GM18499 (cell line): ENCODE measurements around the gene WDR54.
A peak's percentile ranks its signal among the peaks of the same experiment; 100 is the strongest.
"Not testable (repeated sequence)": the region's sequence is repeated elsewhere in the genome, so short reads cannot be mapped to it uniquely, and the experiment has no call there.

Source experiments
- ATAC-seq: cut with Tn5 transposase; IDR thresholded peaks from one replicate; pipeline ENCODE4 v1.9.1; 2021; ENCODE audit warnings: moderate number of reproducible peaks; ENCODE audit not compliant: insufficient read depth, unreplicated experiment

WDR54 gene

DNA sequence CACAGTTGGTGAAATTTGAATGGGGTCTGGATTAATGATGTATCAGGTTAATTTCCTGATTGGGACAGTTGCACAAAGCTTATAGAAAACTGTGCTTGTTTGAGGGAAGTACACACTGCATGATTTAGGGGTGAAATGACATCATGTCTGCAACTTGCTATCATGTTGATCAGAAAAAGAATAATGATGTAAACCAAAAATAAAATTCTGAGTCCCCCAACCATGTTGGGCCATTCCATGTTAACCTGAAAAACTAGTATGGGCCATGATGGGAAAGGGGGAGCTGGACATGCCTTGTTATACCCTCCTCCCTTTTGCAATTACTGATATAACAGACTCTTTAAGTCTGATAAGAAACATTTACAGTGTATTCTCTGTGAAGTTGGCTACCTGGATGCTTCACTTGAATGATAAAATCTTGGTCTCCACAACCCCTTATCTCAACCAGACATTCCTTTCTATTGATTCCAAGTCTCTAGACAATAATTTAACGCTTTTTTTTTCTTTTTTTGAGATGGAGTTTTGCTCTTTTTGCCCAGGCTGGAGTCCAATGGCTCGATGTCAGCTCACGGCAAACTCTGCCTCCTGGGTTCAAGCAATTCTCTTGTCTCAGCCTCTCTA is 29.1 kb downstream of the WDR54 start:
- no peak for ATAC-seq

DNA sequence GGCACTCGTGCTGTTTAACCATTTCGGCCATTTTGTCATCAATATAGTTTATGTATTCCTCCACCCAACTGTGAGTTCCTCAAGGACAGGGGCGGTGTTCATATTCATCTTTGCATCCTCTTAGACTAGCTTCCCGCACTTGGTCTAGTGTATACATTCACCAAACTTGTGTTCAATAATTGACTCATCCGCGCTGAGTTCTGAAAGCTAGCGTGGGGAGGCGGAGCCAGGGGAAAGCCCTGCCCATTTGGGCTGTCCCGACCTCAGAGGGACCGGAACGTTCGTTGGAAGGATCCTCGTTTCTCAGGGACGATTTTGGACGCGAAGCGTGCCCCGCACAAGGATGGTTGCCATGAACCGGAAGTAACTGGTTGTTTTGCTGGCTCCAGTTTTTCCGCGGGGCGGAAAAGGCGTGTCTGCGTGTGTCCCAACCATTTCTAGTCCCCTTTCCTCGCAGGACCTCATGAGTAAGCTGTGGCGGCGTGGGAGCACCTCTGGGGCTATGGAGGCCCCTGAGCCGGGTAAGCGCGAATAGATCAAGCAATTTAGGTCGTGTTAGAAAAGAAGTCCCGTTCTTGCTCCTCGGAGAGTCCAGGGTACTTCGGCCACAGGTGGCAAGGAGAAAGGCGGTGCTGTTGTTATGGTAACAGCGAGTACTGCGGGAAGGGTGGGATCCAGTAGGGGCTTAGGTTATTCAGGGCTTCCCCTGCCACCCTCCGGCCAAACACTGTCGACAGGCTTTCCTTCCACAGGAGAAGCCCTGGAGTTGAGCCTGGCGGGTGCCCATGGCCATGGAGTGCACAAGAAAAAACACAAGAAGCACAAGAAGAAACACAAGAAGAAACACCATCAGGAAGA is 33.4 kb downstream of the WDR54 start, which contains the start of gene INO80B:
INO80B (plus strand) TSS at position 434 of the 858 bp plus-strand sequence; CDS start at position 464, 30 bp downstream.
- ATAC-seq = peak; percentile 45

DNA sequence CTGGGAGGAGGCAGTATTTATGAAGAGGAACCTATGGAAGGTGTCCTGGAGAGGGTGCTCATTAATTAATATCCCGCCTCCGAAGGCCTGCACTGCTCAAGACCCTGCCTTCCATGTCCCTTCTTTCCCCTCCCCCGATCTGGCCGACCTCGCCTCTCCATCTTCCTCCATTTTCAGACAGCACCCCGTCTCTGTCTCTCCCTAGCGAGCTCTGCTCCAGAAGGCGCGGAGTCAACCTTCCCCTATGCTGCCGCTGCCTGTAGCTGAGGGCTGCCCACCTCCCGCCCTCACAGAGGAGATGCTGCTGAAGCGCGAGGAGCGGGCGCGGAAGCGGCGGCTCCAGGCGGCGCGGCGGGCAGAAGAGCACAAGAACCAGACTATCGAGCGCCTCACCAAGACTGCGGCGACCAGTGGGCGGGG is 35.6 kb downstream of the WDR54 start:
- no peak for ATAC-seq

DNA sequence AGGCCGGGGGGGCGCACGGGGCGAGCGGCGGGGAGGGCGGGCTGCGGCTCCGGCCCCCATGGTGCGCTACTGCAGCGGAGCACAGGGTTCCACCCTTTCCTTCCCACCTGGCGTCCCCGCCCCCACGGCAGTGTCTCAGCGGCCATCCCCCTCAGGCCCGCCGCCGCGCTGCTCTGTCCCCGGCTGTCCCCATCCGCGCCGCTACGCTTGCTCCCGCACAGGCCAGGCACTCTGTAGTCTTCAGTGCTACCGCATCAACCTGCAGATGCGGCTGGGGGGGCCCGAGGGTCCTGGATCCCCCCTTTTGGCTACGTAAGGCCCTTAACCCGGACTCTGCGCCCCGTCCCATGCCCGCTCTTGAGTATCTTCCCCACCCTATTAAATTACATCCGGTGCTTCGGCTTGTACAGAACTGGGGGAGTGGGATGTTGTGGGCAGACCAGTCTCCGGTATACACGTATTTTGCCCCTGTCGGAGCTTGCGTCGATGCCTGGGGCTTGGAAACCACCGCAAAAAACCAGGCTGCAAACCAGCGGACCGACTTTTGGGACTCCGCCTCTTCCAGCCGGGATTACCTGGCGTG is 36.1 kb downstream of the WDR54 start:
- ATAC-seq = peak; percentile 10

DNA sequence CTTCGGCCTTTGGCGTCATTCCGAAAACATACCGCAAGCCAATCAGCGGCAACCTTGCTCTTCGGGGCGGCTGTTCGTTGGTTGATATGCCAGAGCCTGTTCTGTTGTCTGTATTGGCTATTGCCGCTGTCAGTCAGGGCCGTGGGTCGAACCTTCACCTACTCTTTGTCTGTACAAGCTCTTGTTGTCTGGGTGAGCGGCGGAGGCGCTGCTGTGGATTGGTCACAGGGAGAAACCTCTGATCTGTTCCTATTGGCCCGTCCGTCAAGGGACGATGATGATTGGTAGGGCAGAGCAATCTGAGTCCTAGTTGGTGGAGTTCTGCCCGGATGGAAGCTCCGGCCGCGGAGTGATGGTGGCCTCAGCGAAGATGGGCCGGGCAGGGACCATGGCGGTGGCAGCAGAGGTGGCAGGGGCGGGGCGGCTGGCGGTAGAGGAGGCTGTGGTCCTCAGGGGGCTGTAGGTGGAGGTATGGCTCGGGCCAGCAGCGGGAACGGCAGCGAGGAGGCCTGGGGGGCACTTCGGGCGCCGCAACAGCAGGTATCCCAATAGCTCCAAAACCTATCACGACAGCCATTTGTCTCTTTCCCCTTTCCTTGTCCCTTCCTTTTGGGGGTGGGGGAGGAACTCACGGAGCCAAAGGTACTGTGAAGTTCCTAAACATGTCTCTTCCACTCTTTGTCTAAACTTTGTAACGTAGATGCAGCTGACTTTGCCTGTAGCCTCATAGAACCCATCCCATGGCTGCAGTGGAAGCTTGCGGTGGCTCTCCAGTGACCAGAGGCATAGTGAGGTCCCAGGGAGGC is 36.8 kb downstream of the WDR54 start, which contains the start of gene WBP1:
WBP1 (plus strand) TSS at position 307 of the 806 bp plus-strand sequence; CDS start at position 472, 165 bp downstream.
- ATAC-seq = peak; percentile 74

DNA sequence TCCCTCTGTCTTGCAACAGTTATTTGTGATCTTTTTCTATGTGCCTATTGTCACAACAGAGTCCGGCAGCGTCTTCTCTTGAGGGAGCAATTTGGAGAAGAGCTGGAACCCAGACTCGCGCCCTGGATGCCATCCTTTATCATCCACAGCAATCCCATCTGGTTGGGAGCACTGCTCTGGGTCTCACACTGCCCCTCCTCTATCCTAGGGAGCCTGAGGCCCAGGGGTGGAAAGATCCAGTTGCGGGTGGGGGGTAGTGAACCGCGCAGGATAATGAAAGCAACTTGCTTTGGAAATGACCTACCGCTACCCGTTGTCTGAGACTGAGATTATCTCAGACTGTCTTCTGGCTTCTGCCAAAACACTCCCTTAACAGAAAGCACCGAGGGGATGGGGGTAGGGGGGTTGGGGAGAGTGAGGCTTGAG is 37.4 kb downstream of the WDR54 start:
- ATAC-seq = no peak

DNA sequence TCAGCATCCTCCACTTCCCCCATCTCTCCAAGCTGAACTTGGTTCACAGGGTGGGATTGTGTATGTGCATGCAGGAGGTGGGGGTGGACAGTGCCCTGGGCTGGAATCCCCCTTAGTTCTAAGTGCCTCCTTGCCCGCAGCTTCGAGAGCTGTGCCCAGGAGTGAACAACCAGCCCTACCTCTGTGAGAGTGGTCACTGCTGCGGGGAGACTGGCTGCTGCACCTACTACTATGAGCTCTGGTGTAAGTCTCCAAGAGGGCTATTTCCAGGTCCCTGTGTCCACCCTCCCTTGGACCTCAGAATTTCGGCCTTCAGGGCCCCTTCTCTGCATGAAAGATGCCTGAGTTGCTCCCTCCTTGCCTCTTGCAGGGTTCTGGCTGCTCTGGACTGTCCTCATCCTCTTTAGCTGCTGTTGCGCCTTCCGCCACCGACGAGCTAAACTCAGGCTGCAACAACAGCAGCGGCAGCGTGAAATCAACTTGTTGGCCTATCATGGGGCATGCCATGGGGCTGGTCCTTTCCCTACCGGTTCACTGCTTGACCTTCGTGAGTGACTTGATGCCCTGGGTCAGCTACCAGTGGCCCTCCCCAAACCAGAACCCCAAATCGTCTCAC is 38.1 kb downstream of the WDR54 start:
- ATAC-seq = not testable (repeated sequence)

DNA sequence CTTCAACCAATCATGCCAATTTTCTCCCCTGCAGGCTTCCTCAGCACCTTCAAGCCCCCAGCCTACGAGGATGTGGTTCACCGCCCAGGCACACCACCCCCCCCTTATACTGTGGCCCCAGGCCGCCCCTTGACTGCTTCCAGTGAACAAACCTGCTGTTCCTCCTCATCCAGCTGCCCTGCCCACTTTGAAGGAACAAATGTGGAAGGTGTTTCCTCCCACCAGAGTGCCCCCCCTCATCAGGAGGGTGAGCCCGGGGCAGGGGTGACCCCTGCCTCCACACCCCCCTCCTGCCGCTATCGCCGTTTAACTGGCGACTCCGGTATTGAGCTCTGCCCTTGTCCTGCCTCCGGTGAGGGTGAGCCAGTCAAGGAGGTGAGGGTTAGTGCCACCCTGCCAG is 38.7 kb downstream of the WDR54 start:
- not testable (repeated sequence) for ATAC-seq

DNA sequence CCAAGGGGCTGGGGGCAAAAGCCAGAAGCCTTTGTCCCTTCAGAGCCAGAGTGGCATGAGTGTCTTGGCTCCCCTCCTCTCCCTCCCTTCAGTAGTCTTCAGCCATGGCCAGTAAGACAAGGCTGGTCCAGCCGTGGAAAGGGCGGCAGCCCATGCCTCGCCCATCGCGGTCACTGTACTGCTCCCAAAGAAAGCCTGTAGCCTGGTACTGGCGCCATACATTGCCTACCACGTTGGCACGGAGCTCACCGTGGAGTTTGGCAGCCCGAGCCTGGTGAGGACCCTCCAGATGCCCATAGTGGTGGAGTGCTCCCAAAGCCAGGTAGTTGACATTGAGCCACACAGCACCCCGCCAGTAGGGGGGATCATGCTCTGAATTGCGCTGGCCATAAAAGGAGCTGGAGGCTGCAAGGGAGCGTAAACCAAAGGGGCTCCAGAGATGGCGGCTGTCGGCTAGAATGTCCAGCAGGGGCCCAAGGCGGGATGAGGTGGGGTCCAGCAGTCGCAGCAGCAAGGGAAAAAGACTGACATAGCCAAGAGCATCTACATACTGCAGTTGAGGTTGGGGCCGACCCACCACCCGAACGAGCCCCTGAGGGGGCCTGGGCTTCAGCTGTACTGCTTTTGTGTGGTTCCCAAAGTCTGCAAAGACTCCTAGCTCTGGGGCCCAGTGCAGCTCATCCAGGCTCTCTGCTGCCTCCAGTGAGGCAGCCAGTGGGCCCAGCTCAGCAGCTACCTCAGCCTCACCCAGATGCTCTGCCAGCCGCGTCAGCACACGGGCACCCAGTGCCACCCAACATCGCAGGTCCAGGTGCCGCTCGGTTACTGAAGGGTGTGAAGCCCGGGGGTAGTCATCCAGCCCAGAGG is 39.9 kb downstream of the WDR54 start:
- no peak for ATAC-seq

DNA sequence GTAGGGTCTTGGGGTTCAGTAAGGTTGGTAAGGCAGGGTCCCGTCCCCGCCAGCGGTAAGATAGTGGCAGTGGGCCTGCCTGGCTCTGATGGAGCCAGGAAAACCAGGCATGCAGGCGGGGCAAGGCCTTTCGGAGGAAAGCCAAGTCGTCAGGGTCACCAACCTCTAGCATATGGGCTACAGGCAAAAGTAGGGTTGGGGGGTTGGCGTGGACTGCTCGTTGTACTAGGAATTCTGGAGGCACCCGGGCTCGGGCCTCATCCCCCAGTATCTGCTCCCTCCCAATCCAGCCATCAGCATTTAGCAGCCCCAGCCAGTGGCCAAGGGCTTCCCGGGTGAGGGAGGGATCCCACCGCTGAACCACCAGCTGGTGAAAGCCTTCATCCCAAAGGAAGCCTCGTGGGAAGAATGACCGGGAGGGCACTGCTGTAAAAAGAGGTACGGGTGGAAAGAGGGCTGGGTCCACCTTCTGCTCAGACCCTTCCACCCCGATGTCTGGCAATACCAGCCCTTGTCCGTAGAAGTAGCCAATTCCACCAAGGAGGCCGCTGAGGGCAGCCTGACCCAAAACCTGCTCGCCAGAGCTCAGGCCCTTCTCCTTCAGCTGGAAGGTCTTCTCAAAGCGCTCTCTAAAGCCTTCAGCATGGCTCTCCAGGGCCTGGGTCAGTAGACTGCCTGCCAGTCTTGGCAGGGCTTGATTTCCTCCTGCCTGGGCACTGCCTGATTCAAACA is 40.7 kb downstream of the WDR54 start:
- no peak for ATAC-seq

DNA sequence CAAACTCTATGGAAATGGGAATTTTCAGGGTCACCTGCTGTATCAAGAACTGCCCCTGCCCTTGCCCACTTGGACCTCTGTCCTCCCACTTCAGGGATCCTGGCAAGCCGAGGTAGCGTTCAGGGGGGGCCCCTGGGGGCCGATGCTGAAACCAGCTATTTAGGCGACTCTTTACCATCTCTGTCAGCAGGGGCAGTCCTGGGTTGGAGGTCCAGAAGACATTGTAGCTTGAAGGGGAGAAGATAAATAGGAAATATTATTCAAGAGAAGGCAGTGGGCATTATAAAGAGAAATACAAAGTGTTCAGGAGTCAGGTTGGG is 41.2 kb downstream of the WDR54 start:
- ATAC-seq = no peak

DNA sequence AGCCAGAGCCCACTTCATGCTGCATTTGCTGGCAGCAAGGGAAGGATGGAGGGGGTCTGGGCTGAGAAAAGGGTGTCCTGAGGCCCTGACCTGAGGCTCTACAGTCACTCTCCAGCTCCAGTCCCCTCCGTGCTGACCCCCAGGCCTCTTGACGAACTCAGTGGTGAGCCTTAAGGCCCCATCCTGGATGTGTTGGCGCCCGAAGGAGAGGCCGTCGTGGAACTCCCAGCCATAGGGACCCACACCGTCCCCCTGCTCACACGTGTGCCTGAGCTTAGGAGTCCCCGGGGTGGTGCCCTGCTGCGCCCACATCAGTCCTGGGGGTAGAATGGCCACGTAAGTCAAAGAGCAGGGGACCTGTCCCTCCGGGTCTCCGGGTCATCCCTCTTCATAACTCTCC is 42.9 kb downstream of the WDR54 start:
- no peak for ATAC-seq

DNA sequence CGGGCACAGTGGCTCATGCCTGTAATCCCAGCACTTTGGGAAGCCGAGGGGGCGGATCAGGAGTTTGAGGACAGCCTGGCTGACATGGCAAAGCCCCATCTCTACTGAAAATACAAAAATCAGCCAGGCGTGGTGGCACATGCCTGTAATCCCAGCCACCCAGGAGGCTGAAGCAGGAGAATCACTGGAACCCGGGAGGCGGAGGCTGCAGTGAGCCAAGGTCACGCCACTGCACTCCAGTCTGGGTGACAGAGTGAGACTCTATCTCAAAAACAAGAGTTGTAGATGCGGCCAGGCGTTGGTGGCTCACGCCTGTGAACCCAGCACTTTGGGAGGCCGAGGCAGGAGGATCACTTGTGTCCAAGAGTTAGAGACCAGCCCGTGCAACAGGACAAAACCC is 49.2 kb downstream of the WDR54 start:
- ATAC-seq = not testable (repeated sequence)

DNA sequence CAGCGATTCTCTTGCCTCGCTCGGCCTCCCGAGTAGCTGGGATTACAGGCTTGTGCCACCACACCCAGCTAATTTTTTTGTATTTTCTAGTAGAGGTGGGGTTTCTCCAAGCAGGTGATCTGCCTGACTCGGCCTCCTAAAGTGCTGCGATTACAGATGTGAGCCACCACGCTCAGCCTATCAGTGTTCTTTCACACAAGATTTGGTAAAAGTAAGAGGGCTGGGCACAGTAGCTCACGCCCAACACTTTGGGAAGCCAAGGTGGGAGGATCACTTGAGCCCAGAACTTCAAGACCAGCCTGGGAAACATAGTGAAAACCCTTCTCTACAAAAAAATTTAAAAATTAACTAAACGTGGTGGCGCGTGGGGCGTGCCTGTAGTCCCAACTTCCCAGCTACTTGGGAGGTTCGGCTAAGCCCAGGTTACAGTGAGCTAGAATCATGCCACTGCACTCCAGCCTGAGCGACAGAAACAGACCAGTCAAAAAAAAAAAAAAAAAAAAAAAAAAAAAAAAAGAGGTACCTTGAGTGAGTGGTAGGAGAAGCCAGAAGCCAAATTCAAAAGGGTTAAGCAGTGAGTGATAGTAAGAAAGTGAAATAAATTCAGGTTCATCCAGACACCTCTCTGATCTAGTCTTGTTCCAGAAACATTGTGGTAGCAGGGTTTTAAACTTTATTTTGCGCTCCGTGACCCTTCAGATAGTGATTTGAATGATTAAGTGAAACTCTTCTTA is 50.0 kb downstream of the WDR54 start:
- no peak for ATAC-seq

DNA sequence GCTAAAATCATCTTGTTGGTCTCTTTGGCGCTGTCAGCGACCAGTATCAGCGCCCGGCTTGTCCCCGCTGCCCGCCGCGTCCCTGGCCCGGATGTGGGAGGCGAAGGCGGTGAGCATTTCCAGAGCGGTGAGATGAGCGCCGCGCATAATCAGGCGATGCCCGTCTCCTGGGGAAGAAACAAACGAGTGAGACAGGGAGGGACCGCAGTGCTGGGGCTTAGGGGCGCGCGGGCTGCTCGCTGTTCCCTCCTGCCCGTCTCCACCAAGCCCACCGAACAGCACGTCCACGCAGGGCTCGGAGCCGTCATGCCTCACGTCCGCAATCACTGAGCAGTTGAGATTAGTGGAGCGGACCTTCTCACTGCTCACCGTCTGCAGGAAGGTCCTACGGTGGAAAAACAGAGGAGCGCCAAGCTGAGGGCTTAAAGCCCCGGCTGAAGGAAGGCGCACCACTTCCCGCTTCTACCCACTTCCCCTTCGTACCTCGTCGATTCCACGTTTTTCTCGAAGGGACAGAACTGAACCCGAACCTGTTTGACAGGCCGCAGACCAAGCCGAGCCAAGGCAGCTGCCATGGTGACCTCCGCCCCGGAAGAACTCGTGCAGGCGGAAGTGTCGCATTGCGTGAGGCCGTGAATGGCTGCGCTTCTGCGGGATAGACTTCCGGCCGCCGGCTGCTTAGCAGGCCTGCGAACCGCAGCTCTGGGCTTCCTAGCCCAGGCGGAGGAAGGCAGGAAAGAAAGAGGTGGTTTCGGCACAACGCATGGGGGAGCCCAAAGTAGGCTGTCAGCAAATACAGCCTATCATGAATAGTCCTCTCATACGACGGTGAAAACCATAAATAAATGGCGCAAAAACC is 50.8 kb downstream of the WDR54 start, which contains the start of gene MRPL53:
MRPL53 (minus strand) TSS at position 595 of the 859 bp plus-strand sequence; CDS start at position 575, 20 bp downstream.
- ATAC-seq = peak; percentile 43

DNA sequence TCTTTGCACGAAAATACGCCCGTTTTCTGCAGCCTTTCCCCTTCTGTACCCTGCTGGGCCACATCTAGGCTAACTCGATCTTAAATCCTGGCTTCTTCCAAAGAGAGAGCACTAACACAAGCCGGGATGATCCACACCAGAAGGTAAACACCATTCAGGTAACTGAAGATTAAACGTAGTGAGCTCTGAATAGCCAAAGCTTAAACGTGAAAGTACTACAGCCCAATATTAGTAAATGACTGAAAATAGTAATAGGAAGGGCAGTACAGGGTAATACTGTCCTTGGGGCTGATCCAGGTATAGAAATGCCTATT is 51.4 kb downstream of the WDR54 start:
- ATAC-seq = peak; percentile 6

DNA sequence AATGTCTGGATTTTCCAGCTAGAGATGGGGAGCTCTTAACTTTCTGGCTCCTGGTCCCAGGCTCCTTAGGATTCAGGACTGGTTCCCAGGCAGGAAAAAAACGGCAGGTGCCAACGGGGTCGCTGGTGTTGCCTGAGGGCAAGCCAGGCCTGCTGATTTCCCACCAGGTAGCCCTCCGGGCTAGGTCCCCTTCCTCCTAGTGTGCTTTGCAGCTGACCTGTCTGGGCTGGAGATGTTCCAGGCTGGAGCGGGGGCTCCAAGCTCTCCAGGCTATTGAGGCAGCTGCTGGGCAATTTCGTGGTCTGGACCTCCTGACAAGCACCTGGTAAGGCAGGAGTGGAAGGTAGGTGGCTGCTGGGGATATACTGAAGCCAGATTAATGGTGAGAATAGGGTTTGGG is 53.0 kb downstream of the WDR54 start:
- ATAC-seq = no peak
